Neural cell (in vitro differentiated cells): ENCODE results near the gene IFT43. TPM values are rescaled to one million over a fixed set of nuclear protein-coding genes. Genes with fewer than 3 reads are reported as not detected.

Experiments used
- H2AFZ ChIP-seq: fragments of 200-600, 300-800 bp; sonication (generic), shearing (Covaris generic); 2 replicates; pipeline ENCODE4 v1.6.0; 2014; ENCODE audit warnings: low read depth, mild to moderate bottlenecking, antibody characterized with exemption, low read length, moderate library complexity
- H3F3A ChIP-seq: fragments of 200-600 bp; shearing (Covaris generic); 2 replicates; pipeline ENCODE4 v1.6.1; 2016; ENCODE audit warnings: mild to moderate bottlenecking, moderate library complexity, mixed read lengths, antibody characterized with exemption, low read length; ENCODE audit not compliant: insufficient read depth, poor library complexity, severe bottlenecking
- H3K27ac ChIP-seq: fragments of 200-600, 300-800 bp; sonication (generic), shearing (Covaris generic); 2 replicates; pipeline ENCODE4 v1.5.1; 2014; ENCODE audit warnings: mild to moderate bottlenecking, low read length, moderate library complexity
- H3K27me3 ChIP-seq: fragments of 300-800, 200-600 bp; sonication (generic), shearing (Covaris generic); 2 replicates; pipeline ENCODE4 v1.6.0; 2014; ENCODE audit warnings: mild to moderate bottlenecking, low read depth, low read length, moderate library complexity; ENCODE audit not compliant: insufficient read depth
- H3K36me3 ChIP-seq: fragments of 300-800, 200-600 bp; sonication (generic), shearing (Covaris generic); 2 replicates; pipeline ENCODE4 v1.5.1; 2014; ENCODE audit warnings: mild to moderate bottlenecking, antibody characterized with exemption, low read length, moderate library complexity; ENCODE audit not compliant: insufficient read depth
- H3K4me2 ChIP-seq: fragments of 300-800, 200-600 bp; sonication (generic), shearing (Covaris generic); 2 replicates; pipeline ENCODE4 v1.6.0; 2014; ENCODE audit warnings: mild to moderate bottlenecking, low read length
- H3K4me3 ChIP-seq: fragments of 300-800, 200-600 bp; sonication (generic), shearing (Covaris generic); 2 replicates; pipeline ENCODE4 v1.5.1; 2014; ENCODE audit warnings: mild to moderate bottlenecking, low read length, moderate library complexity
- H3K79me2 ChIP-seq: fragments of 200-600 bp; shearing (Covaris generic); replicated peaks from 2 replicates; pipeline ENCODE4 v1.6.0; 2014; ENCODE audit warnings: mild to moderate bottlenecking, low read length, moderate library complexity; ENCODE audit not compliant: insufficient read depth
- H3K9ac ChIP-seq: fragments of 300-800, 200-600 bp; sonication (generic), shearing (Covaris generic); 2 replicates; pipeline ENCODE4 v1.6.1; 2016; ENCODE audit warnings: mild to moderate bottlenecking, low read length, mixed read lengths
- H3K9me2 ChIP-seq: fragments of 200-600 bp; shearing (Covaris generic); 2 replicates; pipeline ENCODE4 v1.6.1; 2016; ENCODE audit warnings: mild to moderate bottlenecking, low read length, mixed read lengths; ENCODE audit not compliant: insufficient read depth
- H3K9me3 ChIP-seq: fragments of 200-600, 300-800 bp; sonication (generic), shearing (Covaris generic); 2 replicates; pipeline ENCODE4 v1.6.1; 2016; ENCODE audit warnings: mild to moderate bottlenecking, mixed run types, low read length, moderate library complexity, mixed read lengths
- H4K20me1 ChIP-seq: fragments of 200-600 bp; shearing (Covaris generic); 2 replicates; pipeline ENCODE4 v1.6.1; 2016; ENCODE audit warnings: mild to moderate bottlenecking, mixed run types; ENCODE audit not compliant: insufficient read depth
- CTCF ChIP-seq: fragments of 450-650 bp; IDR thresholded peaks from 2 replicates; pipeline ENCODE4 v1.5.1; 2014; ENCODE audit warnings: antibody characterized with exemption, mild to moderate bottlenecking, moderate library complexity; ENCODE audit not compliant: poor library complexity, severe bottlenecking
- EP300 ChIP-seq: fragments of 450-650 bp; conservative IDR thresholded peaks from 2 replicates; pipeline ENCODE4 v1.6.1; 2014; ENCODE audit warnings: antibody characterized with exemption, mild to moderate bottlenecking, moderate library complexity; ENCODE audit not compliant: poor library complexity, severe bottlenecking
- EZH2 ChIP-seq: fragments of 200-600, 300-800 bp; shearing (Covaris generic), sonication (generic); IDR thresholded peaks from 2 replicates; pipeline ENCODE4 v1.6.1; 2014; ENCODE audit warnings: antibody characterized with exemption, low read length, borderline replicate concordance, mild to moderate bottlenecking; ENCODE audit not compliant: insufficient read depth, poor library complexity, severe bottlenecking
- MXI1 ChIP-seq: fragments of 450-650 bp; conservative IDR thresholded peaks from 2 replicates; pipeline ENCODE4 v1.6.1; 2014; ENCODE audit warnings: antibody characterized with exemption, mild to moderate bottlenecking; ENCODE audit not compliant: poor library complexity, severe bottlenecking
- POLR2AphosphoS5 ChIP-seq: IDR thresholded peaks from 2 replicates; pipeline ENCODE4 v1.6.1; 2012
- RAD21 ChIP-seq: fragments of 450-650 bp; conservative IDR thresholded peaks from 2 replicates; pipeline ENCODE4 v1.6.1; 2014; ENCODE audit warnings: antibody characterized with exemption, mild to moderate bottlenecking, moderate library complexity
- SMC3 ChIP-seq: fragments of 450-650 bp; conservative IDR thresholded peaks from 2 replicates; pipeline ENCODE4 v1.6.1; 2014; ENCODE audit warnings: antibody characterized with exemption, mild to moderate bottlenecking, moderate library complexity; ENCODE audit not compliant: poor library complexity
- TAF1 ChIP-seq: IDR thresholded peaks from 2 replicates; pipeline ENCODE4 v1.6.1; 2012; ENCODE audit warnings: low read depth
- polyA plus RNA-seq: library from polyadenylated mRNA; depleted of rRNA; stranded (reverse); fragments of >200 nt; gene quantifications from 2 replicates; pipeline ENCODE4 v1.2.3, GENCODE V29; 2014
- TF ChIP-seq, protein P1 (sequence below): IDR thresholded peaks from 2 replicates; pipeline ENCODE4 v1.6.1; 2012; ENCODE audit warnings: borderline replicate concordance

The IFT43 gene
- polyA plus RNA-seq, 1 donor from 2014 or later = 102 TPM

DNA sequence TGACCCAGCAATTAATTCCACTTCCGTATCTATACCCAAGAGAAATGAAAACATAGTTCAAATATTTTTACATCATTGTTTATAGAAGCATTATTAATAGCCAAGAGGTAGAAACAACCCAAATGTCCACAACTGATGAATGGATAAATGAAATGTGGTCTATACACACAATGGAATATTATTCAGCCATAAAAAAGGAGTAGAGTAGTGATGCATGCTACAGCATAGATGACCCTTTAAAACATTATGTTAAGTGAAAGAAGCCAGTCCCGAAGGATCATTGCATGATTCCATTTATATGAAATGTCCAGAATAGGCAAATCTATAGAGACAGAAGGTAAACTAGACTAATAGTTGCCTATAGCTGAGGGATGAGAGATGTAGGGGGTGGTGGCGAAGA, 33.1 kb upstream of the IFT43 start:
- Histone ChIP-seq H3F3A (no peaks in the 10 kb centered on the region), H4K20me1 (no peaks in the 10 kb centered on the region), H3K4me3 (no peak overlapping the region), H3K9me3 (no peaks in the 10 kb centered on the region), H3K9ac (no peak overlapping the region), H3K9me2 (no peaks in the 10 kb centered on the region), H3K79me2 (no peaks in the 10 kb centered on the region), H2AFZ (no peak overlapping the region), H3K27ac (no peak overlapping the region), H3K27me3 (no peaks in the 10 kb centered on the region), H3K36me3 (no peaks in the 10 kb centered on the region), H3K4me2 (no peak overlapping the region)
- TF ChIP-seq EP300 (no peak), CTCF (no peak), TAF1 (no peak), RAD21 (no peak), MXI1 (no peak), SMC3 (no peak), EZH2 (no peak), POLR2AphosphoS5 (no peak)
- TF ChIP-seq, protein P1, sequence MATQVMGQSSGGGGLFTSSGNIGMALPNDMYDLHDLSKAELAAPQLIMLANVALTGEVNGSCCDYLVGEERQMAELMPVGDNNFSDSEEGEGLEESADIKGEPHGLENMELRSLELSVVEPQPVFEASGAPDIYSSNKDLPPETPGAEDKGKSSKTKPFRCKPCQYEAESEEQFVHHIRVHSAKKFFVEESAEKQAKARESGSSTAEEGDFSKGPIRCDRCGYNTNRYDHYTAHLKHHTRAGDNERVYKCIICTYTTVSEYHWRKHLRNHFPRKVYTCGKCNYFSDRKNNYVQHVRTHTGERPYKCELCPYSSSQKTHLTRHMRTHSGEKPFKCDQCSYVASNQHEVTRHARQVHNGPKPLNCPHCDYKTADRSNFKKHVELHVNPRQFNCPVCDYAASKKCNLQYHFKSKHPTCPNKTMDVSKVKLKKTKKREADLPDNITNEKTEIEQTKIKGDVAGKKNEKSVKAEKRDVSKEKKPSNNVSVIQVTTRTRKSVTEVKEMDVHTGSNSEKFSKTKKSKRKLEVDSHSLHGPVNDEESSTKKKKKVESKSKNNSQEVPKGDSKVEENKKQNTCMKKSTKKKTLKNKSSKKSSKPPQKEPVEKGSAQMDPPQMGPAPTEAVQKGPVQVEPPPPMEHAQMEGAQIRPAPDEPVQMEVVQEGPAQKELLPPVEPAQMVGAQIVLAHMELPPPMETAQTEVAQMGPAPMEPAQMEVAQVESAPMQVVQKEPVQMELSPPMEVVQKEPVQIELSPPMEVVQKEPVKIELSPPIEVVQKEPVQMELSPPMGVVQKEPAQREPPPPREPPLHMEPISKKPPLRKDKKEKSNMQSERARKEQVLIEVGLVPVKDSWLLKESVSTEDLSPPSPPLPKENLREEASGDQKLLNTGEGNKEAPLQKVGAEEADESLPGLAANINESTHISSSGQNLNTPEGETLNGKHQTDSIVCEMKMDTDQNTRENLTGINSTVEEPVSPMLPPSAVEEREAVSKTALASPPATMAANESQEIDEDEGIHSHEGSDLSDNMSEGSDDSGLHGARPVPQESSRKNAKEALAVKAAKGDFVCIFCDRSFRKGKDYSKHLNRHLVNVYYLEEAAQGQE = no peak

DNA sequence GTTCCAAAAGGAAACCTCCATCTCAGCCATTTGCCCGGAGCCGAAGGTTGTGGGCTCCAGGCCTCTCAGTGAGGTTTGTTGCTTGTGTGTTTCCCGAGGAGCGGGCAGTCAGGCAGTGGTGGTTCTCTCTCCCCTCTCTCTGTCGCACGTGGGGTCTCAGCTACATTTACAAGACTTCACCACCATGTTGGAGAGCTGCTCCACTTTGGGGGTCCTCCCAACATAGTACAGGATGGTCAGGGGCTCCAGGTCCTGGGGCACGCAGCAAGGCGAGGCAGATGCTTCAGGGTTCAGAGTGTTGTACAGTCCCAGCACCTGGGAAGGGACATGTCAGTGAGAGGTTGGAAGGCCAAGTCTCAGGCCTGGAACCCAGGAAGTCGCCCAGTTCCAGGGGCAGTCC, 26.5 kb upstream of the IFT43 start:
- Histone ChIP-seq H3K9ac (no peak overlapping the region), H3F3A (no peaks in the 10 kb centered on the region), H3K9me2 (no peaks in the 10 kb centered on the region), H3K27me3 (no peaks in the 10 kb centered on the region), H3K4me3 (no peak overlapping the region), H2AFZ (no peak overlapping the region), H3K27ac (no peak overlapping the region), H3K79me2 (no peaks in the 10 kb centered on the region), H3K9me3 (no peaks in the 10 kb centered on the region), H3K4me2 (no peak overlapping the region), H4K20me1 (no peaks in the 10 kb centered on the region), H3K36me3 (no peaks in the 10 kb centered on the region)
- no peak for TF ChIP-seq SMC3
- TF ChIP-seq MXI1 = no peak
- no peak for TF ChIP-seq POLR2AphosphoS5
- no peak for TF ChIP-seq EZH2
- TF ChIP-seq CTCF = no peak
- no peak for TF ChIP-seq RAD21
- TF ChIP-seq, protein P1 = no peak
- no peak for TF ChIP-seq TAF1
- TF ChIP-seq EP300 = no peak
